H9 (cell line): ENCODE results near the gene PTDSS2. TPM values are rescaled to one million over a fixed set of nuclear protein-coding genes. Genes with fewer than 3 reads are reported as not detected.

ENCODE experiments used
- DNase-seq: peaks from one replicate; pipeline ENCODE4 v3.0.0-alpha.2; 2017
- H2AFZ ChIP-seq: one replicate; pipeline ENCODE4 v1.6.1; 2013; ENCODE audit warnings: mild to moderate bottlenecking, low read length, control low read depth, moderate library complexity
- H2AK5ac ChIP-seq: 2 replicates; pipeline ENCODE4 v1.6.1; 2013; ENCODE audit warnings: low read length, control low read depth, mixed read lengths; ENCODE audit not compliant: insufficient read length
- H2BK120ac ChIP-seq: one replicate; pipeline ENCODE4 v1.6.1; 2013; ENCODE audit warnings: low read depth, mild to moderate bottlenecking, low read length, control low read depth, inconsistent platforms; ENCODE audit not compliant: poor library complexity, severe bottlenecking
- H2BK12ac ChIP-seq: 2 replicates; pipeline ENCODE4 v1.6.1; 2013; ENCODE audit warnings: low read length, control low read depth, mixed read lengths, low read depth; ENCODE audit not compliant: insufficient read length
- H2BK15ac ChIP-seq: 2 replicates; pipeline ENCODE4 v1.6.1; 2013; ENCODE audit warnings: low read depth, low read length, control low read depth
- H2BK20ac ChIP-seq: one replicate; pipeline ENCODE4 v1.6.1; 2013; ENCODE audit warnings: low read depth, mild to moderate bottlenecking, low read length, control low read depth, inconsistent platforms; ENCODE audit not compliant: poor library complexity, severe bottlenecking
- H2BK5ac ChIP-seq: 2 replicates; pipeline ENCODE4 v1.6.1; 2013; ENCODE audit warnings: low read length, control low read depth, mixed read lengths; ENCODE audit not compliant: insufficient read length
- H3K14ac ChIP-seq: 2 replicates; pipeline ENCODE4 v1.6.1; 2013; ENCODE audit warnings: low read length, control low read depth; ENCODE audit not compliant: insufficient read depth
- H3K18ac ChIP-seq: 2 replicates; pipeline ENCODE4 v1.6.1; 2013; ENCODE audit warnings: low read depth, mild to moderate bottlenecking, mixed read lengths, low read length, control low read depth; ENCODE audit not compliant: insufficient read length
- H3K23ac ChIP-seq: 2 replicates; pipeline ENCODE4 v1.6.1; 2013; ENCODE audit warnings: low read length, control low read depth, mixed read lengths, low read depth; ENCODE audit not compliant: insufficient read length
- H3K23me2 ChIP-seq: 2 replicates; pipeline ENCODE4 v1.6.1; 2013; ENCODE audit warnings: low read depth, mild to moderate bottlenecking, mixed read lengths, low read length, control low read depth; ENCODE audit not compliant: insufficient read length, poor library complexity, severe bottlenecking
- H3K27ac ChIP-seq: 2 replicates; pipeline ENCODE4 v1.5.1; 2013; ENCODE audit warnings: low read length, control low read depth, mixed read lengths, low read depth; ENCODE audit not compliant: insufficient read length
- H3K27me3 ChIP-seq: 2 replicates; pipeline ENCODE4 v1.6.1; 2013; ENCODE audit warnings: low read length, control low read depth, inconsistent platforms; ENCODE audit not compliant: insufficient read depth
- H3K4ac ChIP-seq: 2 replicates; pipeline ENCODE4 v1.6.1; 2013; ENCODE audit warnings: low read depth, mild to moderate bottlenecking, control low read depth, inconsistent platforms, low read length, moderate library complexity
- H3K4me1 ChIP-seq: 2 replicates; pipeline ENCODE4 v1.6.1; 2013; ENCODE audit warnings: low read length, control low read depth, inconsistent platforms; ENCODE audit not compliant: insufficient read depth
- H3K4me2 ChIP-seq: 2 replicates; pipeline ENCODE4 v1.6.1; 2013; ENCODE audit warnings: low read length, control low read depth, mixed read lengths; ENCODE audit not compliant: insufficient read length, insufficient read depth
- H3K56ac ChIP-seq: 2 replicates; pipeline ENCODE4 v1.6.1; 2013; ENCODE audit warnings: low read depth, mild to moderate bottlenecking, mixed read lengths, low read length, control low read depth; ENCODE audit not compliant: insufficient read length
- H3K79me1 ChIP-seq: 2 replicates; pipeline ENCODE4 v1.6.1; 2013; ENCODE audit warnings: low read depth, mild to moderate bottlenecking, moderate library complexity, low read length, control low read depth, inconsistent platforms; ENCODE audit not compliant: insufficient read depth, poor library complexity, severe bottlenecking
- H3K79me2 ChIP-seq: 2 replicates; pipeline ENCODE4 v1.6.1; 2013; ENCODE audit warnings: low read length, control low read depth, inconsistent platforms; ENCODE audit not compliant: insufficient read depth
- H3K9ac ChIP-seq: 2 replicates; pipeline ENCODE4 v1.6.1; 2013; ENCODE audit warnings: low read length, control low read depth, mixed read lengths; ENCODE audit not compliant: insufficient read length; ENCODE audit errors: extremely low read depth
- H3K9me3 ChIP-seq: one replicate; pipeline ENCODE4 v1.6.1; 2013; ENCODE audit warnings: low read depth, low read length, inconsistent platforms; ENCODE audit not compliant: control insufficient read depth
- H3T11ph ChIP-seq: one replicate; pipeline ENCODE4 v1.6.1; 2013; ENCODE audit warnings: mild to moderate bottlenecking, low read length, control low read depth, inconsistent platforms
- H4K20me1 ChIP-seq: one replicate; pipeline ENCODE4 v1.6.1; 2013; ENCODE audit not compliant: control insufficient read depth, insufficient read length, insufficient read depth
- H4K5ac ChIP-seq: 2 replicates; pipeline ENCODE4 v1.6.1; 2013; ENCODE audit warnings: low read depth, mild to moderate bottlenecking, mixed read lengths, low read length, control low read depth; ENCODE audit not compliant: insufficient read length
- H4K8ac ChIP-seq: replicated peaks from 2 replicates; pipeline ENCODE4 v1.6.1; 2013; ENCODE audit warnings: low read length, control low read depth, mixed read lengths, low read depth; ENCODE audit not compliant: insufficient read length
- H4K91ac ChIP-seq: 2 replicates; pipeline ENCODE4 v1.6.1; 2013; ENCODE audit warnings: low read depth, mild to moderate bottlenecking, moderate library complexity, mixed read lengths, low read length, control low read depth; ENCODE audit not compliant: insufficient read length
- H3K27ac Mint-ChIP-seq, 3 experiments: 2 replicates in 2 of 3; 3 replicates in 1 of 3; pipeline ENCODE4 v1.8.0; 2020 to 2021; ENCODE audit warnings: mixed read lengths in 3 of 3, mild to moderate bottlenecking in 1 of 3, moderate library complexity in 1 of 3
- H3K27me3 Mint-ChIP-seq: 2 replicates; pipeline ENCODE4 v1.8.0; 2021; ENCODE audit warnings: low read depth, mild to moderate bottlenecking, moderate library complexity, mixed read lengths
- H3K36me3 Mint-ChIP-seq, 3 experiments: 2 replicates in 2 of 3; 3 replicates in 1 of 3; pipeline ENCODE4 v1.8.0; 2020 to 2021; ENCODE audit warnings: low read depth in 3 of 3, mixed read lengths in 3 of 3; ENCODE audit not compliant: insufficient read depth in 1 of 3
- H3K4me1 Mint-ChIP-seq, 2 experiments: 2 replicates each; pipeline ENCODE4 v1.8.0; 2020; ENCODE audit warnings: mixed read lengths in 2 of 2
- H3K4me3 Mint-ChIP-seq, 2 experiments: 2 replicates in 1 of 2; 3 replicates in 1 of 2; pipeline ENCODE4 v1.8.0; 2020 to 2021; ENCODE audit warnings: mild to moderate bottlenecking in 2 of 2, mixed read lengths in 2 of 2, moderate library complexity in 1 of 2
- H3K9me3 Mint-ChIP-seq, 2 experiments: 2 replicates in 1 of 2; 3 replicates in 1 of 2; pipeline ENCODE4 v1.8.0; 2020; ENCODE audit warnings: mild to moderate bottlenecking in 2 of 2, mixed read lengths in 2 of 2, moderate library complexity in 1 of 2
- WGBS: extraction: QIAGEN DNeasy Blood & Tissue Kit; methylation state at CpG from one replicate; pipeline ENCODE4 v1.1.7; 2013; ENCODE audit warnings: missing lambda C conversion rate, low lambda C conversion rate, mixed read lengths; ENCODE audit not compliant: insufficient read length; ENCODE audit errors: extremely low coverage; 5-methylcytosine and 5-hydroxymethylcytosine counted together
- total RNA-seq: library from RNA; stranded (reverse); gene quantifications from 2 replicates; pipeline ENCODE4 v1.2.1, GENCODE V29; 2021
- TF ChIP-seq, protein P1 (sequence below): fragments of 200-600 bp; sonication (generic); conservative IDR thresholded peaks from 3 replicates; pipeline ENCODE4 v1.8.0; 2021; ENCODE audit warnings: antibody characterized with exemption, mild to moderate bottlenecking

Gene PTDSS2
- total RNA-seq, 1 experiment from 2014 or later = 55.3 TPM

DNA sequence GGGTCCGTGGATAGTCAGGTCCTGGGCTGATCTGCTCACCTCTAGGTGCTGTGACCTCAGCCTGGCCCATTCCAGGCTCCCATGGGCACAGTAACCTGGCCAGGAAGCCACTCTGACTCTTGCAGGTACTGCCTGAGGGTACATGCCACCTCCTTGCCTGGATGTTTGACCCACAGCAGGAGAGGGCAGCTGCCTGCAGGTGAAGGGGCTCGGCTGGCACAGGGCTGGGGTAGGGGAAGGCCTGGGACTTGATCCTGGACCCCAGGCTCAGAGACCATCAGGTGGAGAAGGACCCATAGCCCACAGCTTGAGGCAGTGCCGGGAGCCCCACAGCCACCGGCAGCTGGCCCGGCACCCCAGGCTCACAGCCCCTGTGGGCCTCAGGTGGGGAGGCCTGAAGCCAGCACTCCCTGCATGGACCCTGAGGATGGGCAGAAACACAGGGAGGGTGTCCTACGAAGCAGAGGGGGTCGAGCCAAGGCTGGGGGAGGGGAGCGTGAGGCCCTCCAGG lies 89.9 kb downstream of the PTDSS2 start:
- Histone ChIP-seq H3K27me3 (no peaks in the 10 kb centered on the region), H4K8ac (no peak overlapping the region), H3K79me2 (no peaks in the 10 kb centered on the region), H3T11ph (no peak overlapping the region), H3K23ac (no peak overlapping the region), H3K9me3 (no peaks in the 10 kb centered on the region), H2BK20ac (no peak overlapping the region), H2BK15ac (no peak overlapping the region), H3K27ac (no peak overlapping the region), H3K4ac (no peak overlapping the region), H2BK5ac (no peak overlapping the region), H3K23me2 (peaks cover 15% of the 10 kb centered on the region), H3K4me2 (no peak overlapping the region), H3K56ac (no peak overlapping the region), H3K4me1 (no peaks in the 10 kb centered on the region), H3K79me1 (no peaks in the 10 kb centered on the region), H2AK5ac (no peak overlapping the region), H3K9ac (no peak overlapping the region), H4K91ac (no peak overlapping the region), H4K20me1 (no peaks in the 10 kb centered on the region), H3K18ac (no peak overlapping the region), H2BK120ac (no peak overlapping the region), H3K14ac (peak overlapping the region; percentile 10; the same call in 1 of the 2 replicates), H4K5ac (no peak overlapping the region), H2BK12ac (no peak overlapping the region), H2AFZ (no peak overlapping the region)
- no peak for DNase-seq
- Mint-ChIP-seq H3K27me3 (peaks cover 16% of the 10 kb centered on the region), H3K9me3 (peaks cover 0 to 4% of the 10 kb centered on the region in 2 experiments; a peak in 2 of 5 replicates), H3K4me1 (peaks cover 9 to 13% of the 10 kb centered on the region in 2 experiments; a peak in 3 of 4 replicates), H3K4me3 (no peak overlapping the region), H3K36me3 (peaks cover 2 to 7% (median 5%) of the 10 kb centered on the region in 3 experiments; a peak in 5 of 7 replicates), H3K27ac (no peak overlapping the region)
- WGBS = no CpG with 5 or more reads among the region's 8 CpGs
- TF ChIP-seq, protein P1, sequence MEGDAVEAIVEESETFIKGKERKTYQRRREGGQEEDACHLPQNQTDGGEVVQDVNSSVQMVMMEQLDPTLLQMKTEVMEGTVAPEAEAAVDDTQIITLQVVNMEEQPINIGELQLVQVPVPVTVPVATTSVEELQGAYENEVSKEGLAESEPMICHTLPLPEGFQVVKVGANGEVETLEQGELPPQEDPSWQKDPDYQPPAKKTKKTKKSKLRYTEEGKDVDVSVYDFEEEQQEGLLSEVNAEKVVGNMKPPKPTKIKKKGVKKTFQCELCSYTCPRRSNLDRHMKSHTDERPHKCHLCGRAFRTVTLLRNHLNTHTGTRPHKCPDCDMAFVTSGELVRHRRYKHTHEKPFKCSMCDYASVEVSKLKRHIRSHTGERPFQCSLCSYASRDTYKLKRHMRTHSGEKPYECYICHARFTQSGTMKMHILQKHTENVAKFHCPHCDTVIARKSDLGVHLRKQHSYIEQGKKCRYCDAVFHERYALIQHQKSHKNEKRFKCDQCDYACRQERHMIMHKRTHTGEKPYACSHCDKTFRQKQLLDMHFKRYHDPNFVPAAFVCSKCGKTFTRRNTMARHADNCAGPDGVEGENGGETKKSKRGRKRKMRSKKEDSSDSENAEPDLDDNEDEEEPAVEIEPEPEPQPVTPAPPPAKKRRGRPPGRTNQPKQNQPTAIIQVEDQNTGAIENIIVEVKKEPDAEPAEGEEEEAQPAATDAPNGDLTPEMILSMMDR = no peak

Other genes starting within 250 kb of the PTDSS2 start
- 44.1 and 49.4 TPM in 2 replicates for gene BET1L, start 242.9 kb upstream of the PTDSS2 start, total RNA-seq
- gene RIC8A, start 242.6 kb upstream of the PTDSS2 start, total RNA-seq = 94.9 and 98.1 TPM in 2 replicates
- 13.2 and 13.9 TPM in 2 replicates for gene SIRT3, start 213.9 kb upstream of the PTDSS2 start, total RNA-seq
- gene PSMD13, start 213.3 kb upstream of the PTDSS2 start, total RNA-seq = 141 and 148 TPM in 2 replicates
- not detected in 2 replicates for gene NLRP6, start 171.9 kb upstream of the PTDSS2 start, total RNA-seq
- gene PGGHG, start 161.2 kb upstream of the PTDSS2 start, total RNA-seq = 57.9 and 58.3 TPM in 2 replicates
- not detected in 2 replicates for gene IFITM5, start 150.8 kb upstream of the PTDSS2 start, total RNA-seq
- gene IFITM2, start 142.5 kb upstream of the PTDSS2 start, total RNA-seq = 421 and 425 TPM in 2 replicates
- 498 and 500 TPM in 2 replicates for gene IFITM1, start 136.2 kb upstream of the PTDSS2 start, total RNA-seq
- 419 and 425 TPM in 2 replicates for gene IFITM3, start 129.4 kb upstream of the PTDSS2 start, total RNA-seq
- 101 and 105 TPM in 2 replicates for gene B4GALNT4, start 80.8 kb upstream of the PTDSS2 start, total RNA-seq
- gene PKP3, start 56.1 kb upstream of the PTDSS2 start, total RNA-seq = 41.7 and 43.8 TPM in 2 replicates
- gene SIGIRR, start 35.3 kb upstream of the PTDSS2 start, total RNA-seq = 85.7 and 89.7 TPM in 2 replicates
- gene ANO9, start 8.3 kb upstream of the PTDSS2 start, total RNA-seq = 12.3 and 13.1 TPM in 2 replicates
- gene RNH1, start 57.0 kb downstream of the PTDSS2 start, total RNA-seq = 60.0 and 67.0 TPM in 2 replicates
- 61.8 and 66.0 TPM in 2 replicates for gene HRAS, start 85.3 kb downstream of the PTDSS2 start, total RNA-seq
- 3.1 and 3.4 TPM in 2 replicates for gene LRRC56, start 87.2 kb downstream of the PTDSS2 start, total RNA-seq
- 4.2 and 4.7 TPM in 2 replicates for gene LMNTD2, start 110.5 kb downstream of the PTDSS2 start, total RNA-seq
- 26.3 and 30.0 TPM in 2 replicates for gene RASSF7, start 110.7 kb downstream of the PTDSS2 start, total RNA-seq
- gene PHRF1, start 126.2 kb downstream of the PTDSS2 start, total RNA-seq = 48.9 and 50.6 TPM in 2 replicates
- gene IRF7, start 165.7 kb downstream of the PTDSS2 start, total RNA-seq = 9.7 and 9.8 TPM in 2 replicates
- 0.46 TPM in 1 of 2 replicates, not detected in the other for gene CDHR5, start 174.7 kb downstream of the PTDSS2 start, total RNA-seq
- 1.8 and 2.3 TPM in 2 replicates for gene SCT, start 176.9 kb downstream of the PTDSS2 start, total RNA-seq
- 6.2 and 6.8 TPM in 2 replicates for gene DRD4, start 187.0 kb downstream of the PTDSS2 start, total RNA-seq
- gene DEAF1, start 244.9 kb downstream of the PTDSS2 start, total RNA-seq = 67.3 and 68.6 TPM in 2 replicates
- gene TMEM80, start 245.5 kb downstream of the PTDSS2 start, total RNA-seq = 15.3 and 23.6 TPM in 2 replicates